ENCODE results near the gene COL26A1. TPM values are rescaled to one million over a fixed set of nuclear protein-coding genes. Genes with fewer than 3 reads are reported as not detected.
"Not testable (repeated sequence)": the region's sequence is repeated elsewhere in the genome, so short reads cannot be mapped to it uniquely, and the experiment has no call there.

The COL26A1 gene
- total RNA-seq, 2 donors from 2014 or later: 3.8 to 10.3 TPM

DNA sequence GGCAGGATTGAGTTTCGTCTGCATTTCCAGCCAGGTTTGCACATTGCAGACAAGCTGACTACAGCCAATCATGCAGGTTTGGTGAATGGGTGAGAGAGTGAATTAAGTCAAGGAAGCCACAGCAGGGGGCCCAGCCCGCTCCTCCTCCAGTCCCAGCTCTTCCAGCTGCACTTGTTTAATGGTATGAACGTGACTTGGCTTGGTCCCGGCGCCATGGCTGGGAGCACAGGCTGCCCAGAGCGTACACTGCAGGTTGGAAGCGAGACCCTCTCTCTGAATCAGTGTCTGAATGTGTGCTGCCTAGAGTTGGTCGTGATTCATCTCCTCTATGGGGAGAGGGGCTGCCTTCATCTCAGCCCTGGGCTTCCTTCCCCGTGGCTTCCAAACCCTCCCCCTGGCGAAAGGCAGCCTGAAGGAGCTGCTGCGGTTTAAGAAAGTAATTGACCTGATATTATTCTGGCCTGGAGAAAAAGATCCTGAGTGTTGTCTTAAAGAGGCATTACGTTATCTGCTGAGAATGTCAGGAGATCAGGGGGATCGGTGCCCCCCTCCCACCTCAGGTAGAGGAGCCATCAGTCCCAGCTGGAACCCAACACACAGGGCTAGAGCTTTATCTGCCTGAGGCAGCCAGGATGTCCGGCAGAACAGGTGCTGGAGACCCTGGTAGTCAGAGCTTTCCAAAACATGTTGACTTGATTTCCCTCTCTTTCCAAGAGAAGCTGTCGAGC lies 132.1 kb downstream of the COL26A1 start:
- no peak overlapping the region for H3K27ac ChIP-seq
- H3K4me3 ChIP-seq: no peak overlapping the region
- intact Hi-C loops (cut with DNase I): no loop called here
- no peaks in the 10 kb centered on the region for H3K9me3 ChIP-seq
- H3K36me3 ChIP-seq: no peaks in the 10 kb centered on the region
- no peaks in the 10 kb centered on the region for H3K4me1 ChIP-seq (replicated peaks)
- TF ChIP-seq POLR2AphosphoS5 (IDR thresholded peaks at IDR 0.05) (no peak), POLR2A (IDR thresholded peaks at IDR 0.05) (no peak)
- DNase-seq (ENCODE audit: low spot score): no peak
- 50% methylated on average over 15 of the region's 15 CpGs for WGBS
- H3K27me3 ChIP-seq (replicated peaks; ENCODE audit: insufficient read depth): no peaks in the 10 kb centered on the region

DNA sequence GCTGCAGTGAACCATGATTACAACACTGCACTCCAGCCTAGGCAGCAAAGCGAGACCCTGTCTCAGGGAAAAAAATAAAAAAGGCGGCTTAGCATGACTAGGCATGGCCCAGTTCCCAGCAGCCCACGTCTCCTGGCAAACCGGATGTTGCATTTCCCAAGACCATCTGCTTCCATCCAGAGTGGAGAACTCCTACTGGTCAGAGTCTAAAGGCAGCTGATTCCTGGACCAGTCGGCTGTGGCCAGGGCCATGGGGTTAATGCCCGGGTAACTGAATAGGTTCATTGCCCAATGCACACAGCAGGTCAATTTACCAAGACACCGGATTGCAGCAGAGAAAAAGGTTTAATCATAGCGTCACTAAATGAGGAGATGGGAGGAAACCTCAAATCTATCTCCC lies 133.3 kb downstream of the COL26A1 start:
- intact Hi-C loops (cut with DNase I): no loop called here
- no peak for TF ChIP-seq POLR2A (IDR thresholded peaks at IDR 0.05)
- no peak for TF ChIP-seq POLR2AphosphoS5 (IDR thresholded peaks at IDR 0.05)
- TF ChIP-seq, protein P1, sequence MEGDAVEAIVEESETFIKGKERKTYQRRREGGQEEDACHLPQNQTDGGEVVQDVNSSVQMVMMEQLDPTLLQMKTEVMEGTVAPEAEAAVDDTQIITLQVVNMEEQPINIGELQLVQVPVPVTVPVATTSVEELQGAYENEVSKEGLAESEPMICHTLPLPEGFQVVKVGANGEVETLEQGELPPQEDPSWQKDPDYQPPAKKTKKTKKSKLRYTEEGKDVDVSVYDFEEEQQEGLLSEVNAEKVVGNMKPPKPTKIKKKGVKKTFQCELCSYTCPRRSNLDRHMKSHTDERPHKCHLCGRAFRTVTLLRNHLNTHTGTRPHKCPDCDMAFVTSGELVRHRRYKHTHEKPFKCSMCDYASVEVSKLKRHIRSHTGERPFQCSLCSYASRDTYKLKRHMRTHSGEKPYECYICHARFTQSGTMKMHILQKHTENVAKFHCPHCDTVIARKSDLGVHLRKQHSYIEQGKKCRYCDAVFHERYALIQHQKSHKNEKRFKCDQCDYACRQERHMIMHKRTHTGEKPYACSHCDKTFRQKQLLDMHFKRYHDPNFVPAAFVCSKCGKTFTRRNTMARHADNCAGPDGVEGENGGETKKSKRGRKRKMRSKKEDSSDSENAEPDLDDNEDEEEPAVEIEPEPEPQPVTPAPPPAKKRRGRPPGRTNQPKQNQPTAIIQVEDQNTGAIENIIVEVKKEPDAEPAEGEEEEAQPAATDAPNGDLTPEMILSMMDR (IDR thresholded peaks at IDR 0.05): no peak
- H3K27me3 ChIP-seq (replicated peaks; ENCODE audit: insufficient read depth): no peaks in the 10 kb centered on the region
- no peaks in the 10 kb centered on the region for H3K36me3 ChIP-seq
- 82% methylated on average over 8 of the region's 8 CpGs for WGBS
- no peaks in the 10 kb centered on the region for H3K4me1 ChIP-seq (replicated peaks)
- H3K27ac ChIP-seq: no peak overlapping the region
- DNase-seq (ENCODE audit: low spot score): no peak
- no peak overlapping the region for H3K4me3 ChIP-seq
- no peaks in the 10 kb centered on the region for H3K9me3 ChIP-seq

DNA sequence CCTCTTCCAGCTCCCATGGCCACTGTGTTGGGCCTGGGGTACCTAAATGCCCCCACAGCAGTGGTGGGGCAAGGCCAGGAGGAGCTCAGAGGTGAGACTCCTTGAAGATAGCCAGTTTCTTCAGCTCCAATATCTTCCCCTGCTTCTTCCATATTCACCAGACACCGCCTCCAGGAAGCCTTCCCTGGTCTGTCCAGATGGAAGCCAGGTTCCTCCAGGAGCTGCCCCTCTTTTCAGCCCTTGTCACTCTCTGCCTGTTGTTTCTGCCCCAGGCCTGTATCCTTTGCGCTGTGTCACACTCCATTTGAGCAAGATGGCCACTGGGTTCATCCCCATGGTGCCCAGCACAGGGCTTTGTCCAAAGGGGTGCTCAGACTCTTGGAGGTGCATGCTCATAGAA lies 138.7 kb downstream of the COL26A1 start:
- Histone ChIP-seq H3K27me3 (replicated peaks; ENCODE audit: insufficient read depth) (no peaks in the 10 kb centered on the region), H3K4me1 (replicated peaks) (no peaks in the 10 kb centered on the region), H3K9me3 (no peaks in the 10 kb centered on the region), H3K27ac (no peak overlapping the region), H3K36me3 (no peaks in the 10 kb centered on the region), H3K4me3 (no peak overlapping the region)
- intact Hi-C loops (cut with DNase I): loop anchor here (10.0 kb wide), 1 partner anchor 137 kb away; the partner anchor contains the start of gene COL26A1
- no peak for DNase-seq (ENCODE audit: low spot score)
- no peak for TF ChIP-seq POLR2A (IDR thresholded peaks at IDR 0.05)
- WGBS: 97% methylated on average over 2 of the region's 2 CpGs

DNA sequence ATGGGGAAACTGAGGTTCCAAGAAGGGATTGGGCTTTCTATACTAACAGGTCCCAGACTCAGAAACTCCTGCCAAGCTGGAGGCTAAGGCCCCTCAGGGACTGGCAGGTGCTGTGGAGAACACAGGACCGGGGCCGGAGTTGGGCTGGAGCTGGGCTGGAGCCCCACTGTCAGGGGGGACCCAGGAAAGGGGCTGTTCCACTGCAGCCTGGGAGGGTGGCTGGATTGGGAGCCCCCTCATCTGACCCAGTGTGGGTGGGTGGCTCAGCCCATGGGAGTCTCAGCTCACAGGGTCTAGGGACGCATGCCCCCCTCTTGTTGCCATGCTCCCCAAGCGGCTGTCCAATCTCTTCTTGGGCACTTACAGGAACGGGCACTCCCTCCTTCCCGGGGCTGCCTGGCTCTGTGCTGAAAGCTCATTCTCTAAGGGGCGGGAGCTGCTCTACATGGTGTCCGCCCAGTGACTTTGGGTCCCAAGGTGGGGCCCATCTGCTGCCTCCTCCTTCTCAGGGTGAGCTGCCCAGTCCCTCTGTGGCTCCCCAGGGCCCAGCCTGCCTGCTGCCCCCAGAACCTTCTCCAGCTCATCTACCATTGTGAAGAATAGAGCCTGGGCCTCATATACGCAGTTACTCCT lies 139.9 kb downstream of the COL26A1 start:
- H3K4me1 ChIP-seq (replicated peaks): no peaks in the 10 kb centered on the region
- H3K9me3 ChIP-seq: no peaks in the 10 kb centered on the region
- no peaks in the 10 kb centered on the region for H3K27me3 ChIP-seq (replicated peaks; ENCODE audit: insufficient read depth)
- no peak for DNase-seq (ENCODE audit: low spot score)
- H3K36me3 ChIP-seq: no peaks in the 10 kb centered on the region
- no peak overlapping the region for H3K4me3 ChIP-seq
- TF ChIP-seq POLR2AphosphoS5 (IDR thresholded peaks at IDR 0.05) (no peak), POLR2A (IDR thresholded peaks at IDR 0.05) (no peak)
- TF ChIP-seq, protein P1 (IDR thresholded peaks at IDR 0.05): no peak
- no peak overlapping the region for H3K27ac ChIP-seq
- WGBS: 84% methylated on average over 9 of the region's 9 CpGs
- intact Hi-C loops (cut with DNase I): loop anchor here (10.0 kb wide), 1 partner anchor 138 kb away; the partner anchor contains the start of gene COL26A1

DNA sequence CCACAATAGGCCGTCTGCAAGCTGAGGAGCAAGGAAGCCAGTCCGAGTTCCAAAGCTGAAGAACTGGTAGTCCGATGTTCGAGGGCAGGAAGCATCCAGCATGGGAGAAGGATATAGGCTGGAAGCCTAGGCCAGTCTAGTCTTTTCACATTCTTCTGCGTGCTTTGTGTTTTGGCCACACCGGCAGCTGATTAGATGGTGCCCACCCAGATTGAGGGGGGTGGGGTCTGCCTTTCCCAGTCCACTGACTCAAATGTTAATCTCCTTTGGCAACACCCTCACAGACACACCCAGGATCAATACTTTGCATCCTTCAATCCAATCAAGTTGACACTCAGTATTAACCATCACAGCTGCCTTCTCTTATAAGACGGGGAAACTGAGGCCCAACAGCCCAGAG lies 142.8 kb downstream of the COL26A1 start:
- WGBS: 88% methylated on average over 7 of the region's 7 CpGs

DNA sequence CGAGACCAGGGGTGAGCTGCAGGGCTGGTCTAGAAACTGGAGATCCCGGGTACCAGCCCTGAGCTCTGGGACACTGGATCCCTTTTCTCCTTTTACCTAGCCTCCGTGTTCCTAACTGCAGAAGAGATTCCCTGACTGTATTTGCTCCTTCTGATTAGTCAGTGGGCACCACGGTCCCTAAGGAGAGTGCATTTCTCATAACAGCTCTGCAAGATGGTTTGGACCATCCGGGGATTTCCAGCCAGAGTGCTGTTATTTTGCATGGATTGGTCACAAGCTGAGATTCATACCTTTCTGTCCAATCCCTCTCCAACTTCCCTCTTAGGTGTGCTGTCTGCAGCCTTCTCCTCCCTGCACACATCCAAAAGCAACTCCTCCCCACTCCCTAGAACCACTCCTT lies 143.9 kb downstream of the COL26A1 start:
- Histone ChIP-seq H3K27me3 (replicated peaks; ENCODE audit: insufficient read depth) (no peaks in the 10 kb centered on the region), H3K9me3 (no peaks in the 10 kb centered on the region), H3K27ac (no peak overlapping the region), H3K4me1 (replicated peaks) (no peaks in the 10 kb centered on the region), H3K36me3 (no peaks in the 10 kb centered on the region), H3K4me3 (no peak overlapping the region)
- TF ChIP-seq, protein P1 (IDR thresholded peaks at IDR 0.05): no peak
- TF ChIP-seq POLR2A (IDR thresholded peaks at IDR 0.05) (no peak), POLR2AphosphoS5 (IDR thresholded peaks at IDR 0.05) (no peak)
- intact Hi-C loops (cut with DNase I): loop anchor here (10.0 kb wide), 1 partner anchor 142 kb away; the partner anchor contains the start of gene COL26A1
- WGBS: 60% methylated on average over 4 of the region's 5 CpGs
- DNase-seq (ENCODE audit: low spot score): no peak

More for the DNA sequence above, 142.8 kb downstream of the COL26A1 start:
- DNase-seq (ENCODE audit: low spot score); H3K4me1 ChIP-seq (replicated peaks); H3K36me3 ChIP-seq; H3K27me3 ChIP-seq (replicated peaks; ENCODE audit: insufficient read depth); H3K4me3 ChIP-seq; H3K27ac ChIP-seq; H3K9me3 ChIP-seq: not testable (repeated sequence)
- intact Hi-C loops (cut with DNase I): loop anchor here (10.0 kb wide), 1 partner anchor 141 kb away; the partner anchor contains the start of gene COL26A1
